GM12878 (cell line): ENCODE measurements around the gene GPC6. TPM values are rescaled to one million over a fixed set of nuclear protein-coding genes. Genes with fewer than 3 reads are reported as not detected.

Source experiments
- ATAC-seq: fragments of 200-7000 bp; cut with Tn5 transposase; 3 replicates; pipeline ENCODE4 v1.9.1; 2020; ENCODE audit warnings: mild to moderate bottlenecking, moderate library complexity
- BruUV-seq: library from RNA; stranded (reverse); fragments of 400-500 nt; replicated peaks from 2 replicates; lab custom pipeline; 2021; lab: Mats Ljungman, UMichigan
- CTCF ChIA-PET: fragments of 300-600 bp; sonication (Branson Sonifier 250); formaldehyde crosslinking; extraction: SDS; loops from one replicate; lab custom pipeline; 2021; ENCODE audit warnings: inconsistent platforms; lab: Yijun Ruan, JAX
- POLR2A ChIA-PET: fragments of 350-600 bp; formaldehyde crosslinking; extraction: SDS; loops from one replicate; lab custom pipeline; 2021; ENCODE audit warnings: inconsistent platforms; lab: Charles Lee
- RAD21 ChIA-PET: fragments of 300-600 bp; sonication (Branson Sonifier 250); formaldehyde crosslinking; loops from one replicate; lab custom pipeline; 2023; ENCODE audit warnings: antibody characterized with exemption; ENCODE audit not compliant: unreplicated experiment; lab: Charles Lee
- SMC1A ChIA-PET: fragments of 300-600 bp; sonication (Branson Sonifier 250); formaldehyde crosslinking; loops from one replicate; lab custom pipeline; 2023; ENCODE audit not compliant: unreplicated experiment, uncharacterized antibody; lab: Charles Lee
- DNase-seq: peaks from one replicate; pipeline ENCODE4 v3.0.0-alpha.2; 2011; ENCODE audit warnings: low read depth, low spot score
- FAIRE-seq: peaks from 3 replicates; lab custom pipeline; 2011; peaks lifted over from hg19 to GRCh38; lab: Jason Lieb, UNC
- H2AFZ ChIP-seq: 2 replicates; pipeline ENCODE4 v1.6.0; 2011; ENCODE audit warnings: low read depth, low read length, control low read depth; ENCODE audit not compliant: control insufficient read depth
- H3K27ac ChIP-seq: 2 replicates; pipeline ENCODE4 v1.5.1; 2011; ENCODE audit warnings: control low read depth; ENCODE audit not compliant: control insufficient read depth, insufficient read depth
- H3K27me3 ChIP-seq, 2 experiments: replicated peaks in 1 of 2; 2 replicates each; pipeline versions ENCODE4 v1.6.0 to v1.6.1; 2011; ENCODE audit warnings: low read length in 1 of 2; ENCODE audit not compliant: control insufficient read depth in 2 of 2, insufficient read depth in 2 of 2
- H3K36me3 ChIP-seq, 2 experiments: 2 replicates each; pipeline ENCODE4 v1.5.1; 2011; ENCODE audit warnings: low read length in 1 of 2; ENCODE audit not compliant: control insufficient read depth in 2 of 2, insufficient read depth in 2 of 2
- H3K4me1 ChIP-seq: 2 replicates; pipeline ENCODE4 v1.6.1; 2011; ENCODE audit warnings: mild to moderate bottlenecking, low read length, moderate library complexity, mixed read lengths; ENCODE audit not compliant: control insufficient read depth, insufficient read depth
- H3K4me2 ChIP-seq: 2 replicates; pipeline ENCODE4 v1.6.0; 2011; ENCODE audit warnings: control low read depth; ENCODE audit not compliant: control insufficient read depth, insufficient read depth
- H3K4me3 ChIP-seq: fragments of 200-600 bp; sonication (generic); 2 replicates; pipeline ENCODE4 v1.5.1; 2016
- H3K79me2 ChIP-seq: 2 replicates; pipeline ENCODE4 v1.6.0; 2011; ENCODE audit warnings: low read length; ENCODE audit not compliant: control insufficient read depth, insufficient read depth
- H3K9ac ChIP-seq: 2 replicates; pipeline ENCODE4 v1.8.0; 2011; ENCODE audit warnings: low read length, control low read depth, mixed read lengths; ENCODE audit not compliant: control insufficient read depth, insufficient read depth
- H3K9me3 ChIP-seq: replicated peaks from 3 replicates; pipeline ENCODE4 v1.5.1; 2011; ENCODE audit warnings: mild to moderate bottlenecking, low read length; ENCODE audit not compliant: control insufficient read depth, insufficient read depth
- H4K20me1 ChIP-seq: 2 replicates; pipeline ENCODE4 v1.6.0; 2011; ENCODE audit not compliant: control insufficient read depth, insufficient read depth
- ATF2 ChIP-seq: IDR thresholded peaks from 2 replicates; pipeline ENCODE4 v1.6.1; 2012; ENCODE audit warnings: low read length, inconsistent platforms
- BRCA1 ChIP-seq: IDR thresholded peaks from 2 replicates; pipeline ENCODE4 v1.6.1; 2011; ENCODE audit warnings: low read depth, low read length, improper control_type of control experiment
- CREB1 ChIP-seq: IDR thresholded peaks from 2 replicates; pipeline ENCODE4 v1.6.1; 2012; ENCODE audit warnings: low read depth, mild to moderate bottlenecking, inconsistent platforms
- EGR1 ChIP-seq, 2 experiments: IDR thresholded peaks; 1 replicate in 1 of 2; 2 replicates in 1 of 2; pipeline ENCODE4 v1.6.1; 2011 to 2012; ENCODE audit warnings: low read depth in 2 of 2, low read length in 2 of 2, borderline replicate concordance in 1 of 2, mild to moderate bottlenecking in 1 of 2, moderate library complexity in 1 of 2
- ELK1 ChIP-seq: IDR thresholded peaks from 2 replicates; pipeline ENCODE4 v1.6.1; 2012; ENCODE audit warnings: low read depth, low read length, improper control_type of control experiment
- FOXM1 ChIP-seq: IDR thresholded peaks from 2 replicates; pipeline ENCODE4 v1.6.1; 2012; ENCODE audit warnings: low read depth, mild to moderate bottlenecking, inconsistent platforms, low read length, moderate library complexity
- HCFC1 ChIP-seq: fragments of 150-350 bp; IDR thresholded peaks from 2 replicates; pipeline ENCODE4 v1.6.1; 2014; ENCODE audit warnings: low read length
- HDAC6 ChIP-seq: fragments of 200-600 bp; sonication (generic); IDR thresholded peaks from one replicate; pipeline ENCODE4 v1.8.0; 2017; ENCODE audit warnings: antibody characterized with exemption; ENCODE audit not compliant: unreplicated experiment
- MEF2B ChIP-seq: fragments of 450-650 bp; IDR thresholded peaks from 2 replicates; pipeline ENCODE4 v1.6.1; 2018; ENCODE audit warnings: mild to moderate bottlenecking, moderate library complexity; ENCODE audit not compliant: partially characterized antibody, poor library complexity, severe bottlenecking
- NFYB ChIP-seq: IDR thresholded peaks from 2 replicates; pipeline ENCODE4 v1.6.1; 2011; ENCODE audit warnings: low read depth, mild to moderate bottlenecking, low read length, improper control_type of control experiment, moderate library complexity; ENCODE audit not compliant: insufficient read depth
- PKNOX1 ChIP-seq: fragments of 450-650 bp; IDR thresholded peaks from 2 replicates; pipeline ENCODE4 v1.6.1; 2016; ENCODE audit warnings: mild to moderate bottlenecking
- POLR2A ChIP-seq: IDR thresholded peaks from 2 replicates; pipeline ENCODE4 v1.6.1; 2011; ENCODE audit warnings: low read depth, mild to moderate bottlenecking, low read length
- SP1 ChIP-seq: IDR thresholded peaks from one replicate; pipeline ENCODE4 v1.6.1; 2011; ENCODE audit warnings: low read depth, low read length
- SREBF1 ChIP-seq: IDR thresholded peaks from 2 replicates; pipeline ENCODE4 v1.6.1; 2012; ENCODE audit warnings: mild to moderate bottlenecking, low read length
- SREBF2 ChIP-seq: IDR thresholded peaks from 2 replicates; pipeline ENCODE4 v1.6.1; 2012; ENCODE audit warnings: mild to moderate bottlenecking, low read length
- TARDBP ChIP-seq: IDR thresholded peaks from 2 replicates; pipeline ENCODE4 v1.6.1; 2016; ENCODE audit warnings: borderline replicate concordance
- WGBS: methylation state at CpG from one replicate; pipeline ENCODE4 v1.1.6; 2016; ENCODE audit warnings: low lambda C conversion rate; ENCODE audit not compliant: insufficient replicate concordance, insufficient coverage; ENCODE audit errors: missing lambda C conversion rate; 5-methylcytosine and 5-hydroxymethylcytosine counted together
- in situ Hi-C: fragments of 300-500 bp; cut with MboI; formaldehyde crosslinking; loops from 9 replicates; pipeline ENCODE4 v1.14.3; 2018; ENCODE audit warnings: mixed read lengths
- intact Hi-C: fragments of 100-400 bp; cut with micrococcal nuclease; formaldehyde crosslinking; loops from one replicate; pipeline ENCODE4 v1.14.2; 2022; ENCODE audit not compliant: unreplicated experiment
- polyA plus RNA-seq, 11 experiments: library from polyadenylated mRNA; depleted of rRNA in 4 of 11; unstranded in 6 of 11; stranded (reverse) in 5 of 11; fragments of >200 nt; fragmentation: Nextera tagmentation in 4 of 11; fragmentation: Illumina TruSeq in 1 of 11; extraction: Ambion mirVana in 4 of 11; extraction: Trizol in 1 of 11; gene quantifications; 1 replicate in 1 of 11; 2 replicates in 10 of 11; pipeline versions ENCODE4 v1.2.1 to v1.2.3, GENCODE V29; 2011 to 2016; ENCODE audit warnings: inconsistent platforms in 2 of 11, missing spikeins in 2 of 11, low read depth in 1 of 11
- total RNA-seq, 4 experiments: library from RNA; depleted of rRNA in 3 of 4; stranded (reverse); fragments of >200 nt in 3 of 4; fragmentation: Illumina TruSeq in 1 of 4; extraction: Trizol in 1 of 4; gene quantifications; 2 replicates each; pipeline versions ENCODE4 v1.2.1 to v1.2.3, GENCODE V29; 2013 to 2021

Gene GPC6
- total and polyA plus RNA-seq, 10 of the 15 experiments (the other 5 are each of a cell fraction or from before 2014, with no cell fraction given), result 0.03 to 0.04 (median 0.03) TPM; not detected in 7

GRCh38 chr13:94313926-94314325 lies 1087.3 kb downstream of the GPC6 start:
- ChIA-PET CTCF (interaction anchor here (1.0 kb wide), 1 partner anchor 21 kb away, joined by 3 read pairs; no protein-coding TSS in a partner anchor), RAD21 (interaction anchor here (0.6 kb wide), 1 partner anchor 1418 kb away, joined by 3 read pairs; no protein-coding TSS in a partner anchor), SMC1A (interaction anchor here (0.6 to 1.2 kb wide), 2 partner anchors 10 to 48 kb away, joined by 3 to 5 read pairs; no protein-coding TSS in a partner anchor), POLR2A (interaction anchor here (0.6 kb wide), 1 partner anchor 63 kb away, joined by 3 read pairs; no protein-coding TSS in a partner anchor)
- Histone ChIP-seq H3K36me3 (no peaks in the 10 kb centered on the region), H3K27ac (no peak overlapping the region), H3K9me3 (no peaks in the 10 kb centered on the region), H3K4me3 (no peak overlapping the region), H3K9ac (no peak overlapping the region), H4K20me1 (no peaks in the 10 kb centered on the region), H3K79me2 (no peaks in the 10 kb centered on the region), H3K4me1 (peaks cover 25% of the 10 kb centered on the region), H3K27me3 (no peaks in the 10 kb centered on the region), H3K4me2 (no peak overlapping the region), H2AFZ (no peak overlapping the region)
- FAIRE-seq (no peak), DNase-seq (no peak), ATAC-seq (no peak)
- intact Hi-C loops, result no loop called here
- 97% methylated on average over 3 of the region's 3 CpGs for WGBS
- BruUV-seq, result no TSS peak
- TF ChIP-seq SREBF1, result no peak
- in situ Hi-C loops, result no loop called here

GRCh38 chr13:94315188-94315587 lies 1088.6 kb downstream of the GPC6 start:
- H3K4me3 ChIP-seq, result no peak overlapping the region
- H2AFZ ChIP-seq, result no peak overlapping the region
- peaks cover 25% of the 10 kb centered on the region for H3K4me1 ChIP-seq
- no peak for DNase-seq
- BruUV-seq, result no TSS peak
- H4K20me1 ChIP-seq, result no peaks in the 10 kb centered on the region
- H3K4me2 ChIP-seq, result no peak overlapping the region
- intact Hi-C loops (no loop called here), in situ Hi-C loops (no loop called here)
- no peak overlapping the region for H3K9ac ChIP-seq
- RAD21 ChIA-PET, result no interaction called here
- H3K79me2 ChIP-seq, result no peaks in the 10 kb centered on the region
- CTCF ChIA-PET, result interaction anchor here (0.8 to 1.0 kb wide), 2 partner anchors 23 to 87 kb away, joined by 3 read pairs; no protein-coding TSS in a partner anchor
- H3K27ac ChIP-seq, result no peak overlapping the region
- 78% methylated on average over 1 of the region's 1 CpG for WGBS
- H3K27me3 ChIP-seq, result no peaks in the 10 kb centered on the region
- POLR2A ChIA-PET, result no interaction called here
- no peak for ATAC-seq
- no peak for FAIRE-seq
- no peaks in the 10 kb centered on the region for H3K36me3 ChIP-seq
- H3K9me3 ChIP-seq, result no peaks in the 10 kb centered on the region
- SMC1A ChIA-PET, result interaction anchor here (1.2 kb wide), 1 partner anchor 8 kb away, joined by 5 read pairs; no protein-coding TSS in a partner anchor
- TF ChIP-seq ELK1, result no peak
- TF ChIP-seq ATF2, result no peak
- TF ChIP-seq BRCA1, result no peak
- TF ChIP-seq SP1, result no peak
- no peak for TF ChIP-seq TARDBP
- TF ChIP-seq HDAC6, result no peak
- no peak for TF ChIP-seq HCFC1
- no peak for TF ChIP-seq EGR1 (IDR thresholded peaks at IDR 0.05; ENCODE audit: borderline replicate concordance in 1 of 2, low read depth in 2 of 2, low read length in 2 of 2)
- TF ChIP-seq PKNOX1, result no peak
- TF ChIP-seq CREB1, result no peak
- no peak for TF ChIP-seq SREBF2
- no peak for TF ChIP-seq MEF2B
- no peak for TF ChIP-seq NFYB
- TF ChIP-seq FOXM1, result no peak
- no peak for TF ChIP-seq POLR2A
